ENCODE results near the gene FHL3. TPM values are rescaled to one million over a fixed set of nuclear protein-coding genes. Genes with fewer than 3 reads are reported as not detected.

FHL3 gene
- total RNA-seq, 4 donors from 2014 or later, result 20.1 to 25.8 (median 21.9) TPM

DNA sequence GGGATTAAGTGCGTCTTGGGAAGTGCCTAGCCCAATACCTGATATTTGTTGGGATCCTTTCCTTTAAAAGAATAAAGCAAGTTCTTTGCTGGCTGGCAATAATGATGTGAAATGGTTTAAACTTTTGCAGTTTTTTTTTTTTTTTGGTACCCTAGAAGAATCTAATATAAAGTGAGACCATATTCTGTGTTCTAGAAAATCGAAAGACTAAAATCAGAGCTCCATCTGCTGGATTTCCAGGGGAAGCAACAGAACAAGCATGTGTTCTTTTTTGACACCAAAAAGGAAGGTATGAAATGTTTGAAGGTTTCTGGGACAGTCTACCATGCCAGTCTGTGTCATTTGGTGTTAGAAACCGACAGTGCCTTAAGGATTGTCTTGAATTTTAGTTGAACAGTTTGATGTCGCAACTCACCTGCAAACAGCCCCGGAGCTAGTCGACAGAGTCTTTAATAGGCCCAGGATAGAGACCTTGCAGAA, 13.6 kb upstream of the FHL3 start:
- TF ChIP-seq, protein P1, sequence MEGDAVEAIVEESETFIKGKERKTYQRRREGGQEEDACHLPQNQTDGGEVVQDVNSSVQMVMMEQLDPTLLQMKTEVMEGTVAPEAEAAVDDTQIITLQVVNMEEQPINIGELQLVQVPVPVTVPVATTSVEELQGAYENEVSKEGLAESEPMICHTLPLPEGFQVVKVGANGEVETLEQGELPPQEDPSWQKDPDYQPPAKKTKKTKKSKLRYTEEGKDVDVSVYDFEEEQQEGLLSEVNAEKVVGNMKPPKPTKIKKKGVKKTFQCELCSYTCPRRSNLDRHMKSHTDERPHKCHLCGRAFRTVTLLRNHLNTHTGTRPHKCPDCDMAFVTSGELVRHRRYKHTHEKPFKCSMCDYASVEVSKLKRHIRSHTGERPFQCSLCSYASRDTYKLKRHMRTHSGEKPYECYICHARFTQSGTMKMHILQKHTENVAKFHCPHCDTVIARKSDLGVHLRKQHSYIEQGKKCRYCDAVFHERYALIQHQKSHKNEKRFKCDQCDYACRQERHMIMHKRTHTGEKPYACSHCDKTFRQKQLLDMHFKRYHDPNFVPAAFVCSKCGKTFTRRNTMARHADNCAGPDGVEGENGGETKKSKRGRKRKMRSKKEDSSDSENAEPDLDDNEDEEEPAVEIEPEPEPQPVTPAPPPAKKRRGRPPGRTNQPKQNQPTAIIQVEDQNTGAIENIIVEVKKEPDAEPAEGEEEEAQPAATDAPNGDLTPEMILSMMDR (IDR thresholded peaks at IDR 0.05), result no peak
- TF ChIP-seq POLR2A (IDR thresholded peaks at IDR 0.05), result no peak
- DNase-seq (ENCODE audit: low spot score in 2 of 2), result no peak
- H3K4me3 ChIP-seq (ENCODE audit: low read depth, poor library complexity, severe bottlenecking), result no peak overlapping the region
- 61 to 72% methylated on average over 6 of the region's 6 CpGs for WGBS, 2 donors
- intact Hi-C loops (cut with DNase I; ENCODE audit: low total_unique reads), result no loop called here

DNA sequence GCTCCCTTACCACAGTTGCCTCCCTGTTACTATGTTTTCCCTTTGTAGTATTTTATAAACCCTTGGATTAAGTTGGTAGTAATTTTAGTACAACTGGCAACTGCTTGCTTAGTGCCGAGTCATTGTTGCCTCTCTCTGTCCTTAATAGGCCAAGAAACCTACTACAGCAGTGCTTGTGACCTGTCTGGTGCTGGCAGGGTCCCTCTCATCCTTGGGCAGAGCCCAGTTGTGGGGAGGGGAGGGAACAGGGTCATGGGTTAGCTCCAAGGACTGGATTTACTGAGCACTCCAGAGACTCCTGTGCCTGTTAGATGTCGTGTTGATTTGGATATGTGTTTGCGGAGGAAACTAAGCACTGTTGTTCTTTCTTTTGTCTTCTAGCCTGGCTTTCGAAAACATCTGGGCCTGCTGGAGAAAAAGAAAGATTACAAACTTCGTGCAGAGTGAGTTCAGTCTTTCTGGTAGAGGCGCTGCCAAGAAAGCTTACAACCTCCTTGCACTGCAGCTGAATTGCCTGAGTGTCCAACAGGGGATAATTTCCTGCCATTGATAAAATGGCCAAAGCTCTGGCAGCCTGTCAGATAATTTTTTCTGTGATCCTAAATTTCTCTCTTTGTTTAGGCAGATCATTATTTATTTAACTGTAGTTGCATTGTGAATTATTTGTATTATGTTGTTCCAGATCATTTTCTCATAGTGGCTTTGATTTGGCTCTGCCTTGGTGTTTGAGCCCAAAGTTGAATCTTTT, 10.8 kb upstream of the FHL3 start:
- no peak for DNase-seq (ENCODE audit: low spot score in 2 of 2)
- intact Hi-C loops (cut with DNase I; ENCODE audit: low total_unique reads), result no loop called here
- H3K4me3 ChIP-seq (ENCODE audit: low read depth, poor library complexity, severe bottlenecking), result no peak overlapping the region
- 43 to 52% methylated on average over 6 of the region's 6 CpGs for WGBS, 2 donors
- no peak for TF ChIP-seq POLR2A (IDR thresholded peaks at IDR 0.05)
- TF ChIP-seq, protein P1 (IDR thresholded peaks at IDR 0.05), result no peak

DNA sequence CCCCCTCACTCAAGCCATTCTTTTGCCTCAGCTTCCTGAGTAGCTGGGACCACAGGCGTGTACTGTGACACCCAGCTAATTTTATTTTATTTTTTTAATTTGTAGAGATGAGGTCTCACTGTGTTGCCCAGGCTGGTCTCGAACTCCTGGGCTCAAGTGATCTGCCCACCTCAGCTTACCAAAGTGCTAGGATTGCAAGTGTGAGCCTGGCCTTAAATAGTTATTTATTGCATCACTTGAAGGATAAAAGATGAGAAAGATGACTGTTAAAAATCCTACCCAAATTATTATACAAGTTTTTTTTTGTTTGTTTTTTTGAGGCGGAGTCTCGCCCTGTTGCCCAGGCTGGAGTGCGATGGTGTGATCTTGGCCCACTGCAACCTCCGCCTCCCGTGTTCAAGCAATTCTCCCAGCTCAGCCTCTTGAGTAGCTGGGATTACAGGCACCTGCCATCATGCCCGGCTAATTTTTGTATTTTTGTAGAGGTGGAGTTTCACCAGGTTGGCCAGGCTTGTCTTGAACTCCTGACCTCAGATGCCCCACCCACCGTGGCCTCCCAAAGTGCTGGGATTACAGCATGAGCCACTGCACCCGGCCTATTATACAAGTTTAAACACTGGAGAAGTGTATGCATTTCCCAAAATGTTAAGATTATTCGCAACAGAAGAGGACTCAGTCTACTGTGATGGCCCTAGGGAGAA, 9.6 kb upstream of the FHL3 start:
- no peak for DNase-seq (ENCODE audit: low spot score in 2 of 2)
- TF ChIP-seq, protein P1 (IDR thresholded peaks at IDR 0.05), result no peak
- no peak for TF ChIP-seq POLR2A (IDR thresholded peaks at IDR 0.05)
- 70 to 74% methylated on average over 11 of the region's 11 CpGs for WGBS, 2 donors
- no peak overlapping the region for H3K4me3 ChIP-seq (ENCODE audit: low read depth, poor library complexity, severe bottlenecking)
- intact Hi-C loops (cut with DNase I; ENCODE audit: low total_unique reads), result no loop called here

DNA sequence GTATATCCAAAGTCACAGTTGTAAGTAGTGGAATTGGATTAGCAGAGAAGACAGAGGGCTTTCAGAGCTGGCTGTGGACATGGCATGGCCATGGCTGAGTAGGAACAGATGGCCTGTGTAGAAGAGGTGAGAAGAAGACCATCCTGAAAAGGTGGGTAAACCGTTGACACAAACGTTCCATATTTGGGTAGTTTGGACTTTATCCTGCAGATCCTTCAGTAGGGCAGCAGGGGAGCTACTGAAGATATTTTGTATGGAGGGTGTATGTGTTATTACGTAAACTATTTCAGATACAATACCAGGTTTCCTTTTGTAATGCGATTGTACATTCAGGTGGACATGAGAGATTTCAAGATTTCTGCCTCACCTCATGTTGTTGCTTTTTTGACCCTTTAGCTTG, 8.9 kb upstream of the FHL3 start:
- intact Hi-C loops (cut with DNase I; ENCODE audit: low total_unique reads), result no loop called here
- WGBS, 2 donors, result 50 to 55% methylated on average over 4 of the region's 4 CpGs
- DNase-seq (ENCODE audit: low spot score in 2 of 2), result no peak
- TF ChIP-seq, protein P1 (IDR thresholded peaks at IDR 0.05), result no peak
- TF ChIP-seq POLR2A (IDR thresholded peaks at IDR 0.05), result no peak
- no peak overlapping the region for H3K4me3 ChIP-seq (ENCODE audit: low read depth, poor library complexity, severe bottlenecking)

DNA sequence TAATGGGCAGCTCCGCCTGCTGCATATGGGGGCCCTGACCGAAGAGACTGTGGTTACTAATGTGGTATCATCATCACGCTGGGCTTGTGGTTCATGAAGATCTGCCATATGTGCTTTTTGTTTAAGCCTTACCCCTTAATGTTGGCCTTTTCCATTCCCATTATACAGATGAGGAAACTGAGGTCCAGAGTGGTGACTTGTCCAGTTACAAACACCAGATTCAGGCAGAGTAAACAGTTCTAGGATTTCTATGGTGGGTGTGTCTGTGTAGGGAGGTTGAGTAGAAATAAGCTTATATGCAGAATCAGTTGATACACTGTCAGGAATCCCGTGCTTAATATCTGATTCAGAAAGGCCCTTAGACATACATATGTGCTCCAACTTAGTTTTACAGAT, 7.9 kb upstream of the FHL3 start:
- peak overlapping the region; percentile 55 for H3K4me3 ChIP-seq (ENCODE audit: low read depth, poor library complexity, severe bottlenecking)
- intact Hi-C loops (cut with DNase I; ENCODE audit: low total_unique reads), result no loop called here
- no peak for DNase-seq (ENCODE audit: low spot score in 2 of 2)
- 10 to 13% methylated on average over 4 of the region's 4 CpGs for WGBS, 2 donors
- no peak for TF ChIP-seq POLR2A (IDR thresholded peaks at IDR 0.05)
